Endothelial cell of umbilical vein (primary cell): ENCODE results near the gene NKIRAS1. TPM values are rescaled to one million over a fixed set of nuclear protein-coding genes. Genes with fewer than 3 reads are reported as not detected.

Experiments used
- BruUV-seq: library from RNA; stranded (reverse); fragments of 400-500 nt; replicated peaks from 2 replicates; lab custom pipeline; 2021; lab: Mats Ljungman, UMichigan
- CTCF ChIA-PET: fragments of 300-600, 350-600 bp; sonication (Branson Sonifier 250); formaldehyde crosslinking; loops from one replicate; lab custom pipeline; 2021; ENCODE audit warnings: antibody characterized with exemption, inconsistent platforms; lab: Charles Lee
- POLR2A ChIA-PET: fragments of 300-600, 350-600 bp; sonication (Branson Sonifier 250); formaldehyde crosslinking; loops from one replicate; lab custom pipeline; 2021; ENCODE audit warnings: antibody characterized with exemption, inconsistent platforms; lab: Charles Lee
- DNase-seq: peaks from one replicate; pipeline ENCODE4 v3.0.0-alpha.2; 2011; ENCODE audit warnings: low read depth, low spot score
- FAIRE-seq: peaks from 2 replicates; lab custom pipeline; 2011; peaks lifted over from hg19 to GRCh38; lab: Jason Lieb, UNC
- H2AFZ ChIP-seq: 2 replicates; pipeline ENCODE4 v1.6.0; 2012; ENCODE audit warnings: low read depth, low read length, control low read depth, inconsistent platforms
- H3K27ac ChIP-seq: 2 replicates; pipeline ENCODE4 v1.5.1; 2011; ENCODE audit warnings: low read depth, mild to moderate bottlenecking, control low read depth, low read length, moderate library complexity; ENCODE audit not compliant: insufficient read depth
- H3K27me3 ChIP-seq, 2 experiments: 2 replicates each; pipeline versions ENCODE4 v1.6.0 to v1.6.1; 2011; ENCODE audit warnings: low read length in 2 of 2, mixed read lengths in 1 of 2; ENCODE audit not compliant: control insufficient read depth in 2 of 2, insufficient read depth in 2 of 2
- H3K36me3 ChIP-seq, 2 experiments: 2 replicates in 1 of 2; 3 replicates in 1 of 2; pipeline ENCODE4 v1.5.1; 2011; ENCODE audit warnings: low read length in 2 of 2, mild to moderate bottlenecking in 1 of 2, moderate library complexity in 1 of 2; ENCODE audit not compliant: control insufficient read depth in 2 of 2, insufficient read depth in 2 of 2; ENCODE audit errors: extremely low read depth in 1 of 2
- H3K4me1 ChIP-seq: 3 replicates; pipeline ENCODE4 v1.5.1; 2011; ENCODE audit warnings: mild to moderate bottlenecking, low read length; ENCODE audit not compliant: control insufficient read depth, insufficient read depth; ENCODE audit errors: extremely low read depth
- H3K4me2 ChIP-seq: 2 replicates; pipeline ENCODE4 v1.6.1; 2011; ENCODE audit warnings: low read length, control low read depth, mixed read lengths; ENCODE audit not compliant: insufficient read depth
- H3K4me3 ChIP-seq, 3 experiments: fragments of 200-600 bp in 1 of 3; sonication (generic), shearing (Covaris generic) in 1 of 3; replicated peaks in 1 of 3; 2 replicates each; pipeline ENCODE4 v1.5.1; 2011 to 2016; ENCODE audit warnings: control low read depth in 3 of 3, low read length in 3 of 3, mild to moderate bottlenecking in 2 of 3, inconsistent platforms in 1 of 3, low read depth in 1 of 3, moderate library complexity in 1 of 3; ENCODE audit not compliant: insufficient read depth in 1 of 3
- H3K79me2 ChIP-seq: 2 replicates; pipeline ENCODE4 v1.6.0; 2012; ENCODE audit warnings: low read length, inconsistent platforms; ENCODE audit not compliant: control insufficient read depth, insufficient read depth
- H3K9ac ChIP-seq: replicated peaks from 2 replicates; pipeline ENCODE3; 2011; ENCODE audit warnings: low read length, control low read depth; ENCODE audit not compliant: insufficient read depth; ENCODE audit errors: extremely low read depth
- H3K9me1 ChIP-seq: replicated peaks from 3 replicates; pipeline ENCODE4 v1.6.0; 2011; ENCODE audit warnings: mild to moderate bottlenecking, low read length; ENCODE audit not compliant: control insufficient read depth, insufficient read depth; ENCODE audit errors: extremely low read depth
- H3K9me3 ChIP-seq: replicated peaks from 2 replicates; pipeline ENCODE4 v1.5.1; 2012; ENCODE audit warnings: low read length, inconsistent platforms; ENCODE audit not compliant: control insufficient read depth, insufficient read depth
- H4K20me1 ChIP-seq: replicated peaks from 2 replicates; pipeline ENCODE3; 2011; ENCODE audit warnings: mild to moderate bottlenecking, low read length; ENCODE audit not compliant: control insufficient read depth, insufficient read depth; ENCODE audit errors: extremely low read depth
- EZH2 ChIP-seq: IDR thresholded peaks from 2 replicates; pipeline ENCODE4 v1.6.1; 2012; ENCODE audit warnings: borderline replicate concordance, low read depth, mild to moderate bottlenecking, moderate library complexity, low read length, inconsistent platforms; ENCODE audit not compliant: severe bottlenecking
- FOS ChIP-seq: IDR thresholded peaks from 2 replicates; pipeline ENCODE4 v1.6.1; 2011; ENCODE audit warnings: mild to moderate bottlenecking, low read length, moderate library complexity, borderline replicate concordance; ENCODE audit not compliant: insufficient read depth
- GATA2 ChIP-seq: IDR thresholded peaks from 2 replicates; pipeline ENCODE4 v1.7.0; 2011; ENCODE audit warnings: low read depth, mild to moderate bottlenecking, moderate library complexity, mixed read lengths, low read length; ENCODE audit not compliant: insufficient read length, insufficient read depth
- JUN ChIP-seq: IDR thresholded peaks from 2 replicates; pipeline ENCODE4 v1.6.1; 2011; ENCODE audit warnings: borderline replicate concordance, low read depth; ENCODE audit not compliant: insufficient read length, insufficient read depth
- MYC ChIP-seq: IDR thresholded peaks from one replicate; pipeline ENCODE4 v1.6.1; 2011; ENCODE audit warnings: mild to moderate bottlenecking, low read depth, low read length
- POLR2A ChIP-seq: IDR thresholded peaks from 2 replicates; pipeline ENCODE4 v1.6.1; 2012; ENCODE audit warnings: low read depth, mild to moderate bottlenecking, control low read depth, low read length
- POLR2AphosphoS5 ChIP-seq: IDR thresholded peaks from 2 replicates; pipeline ENCODE4 v1.6.1; 2012; ENCODE audit warnings: low read depth, mild to moderate bottlenecking, control low read depth, low read length, moderate library complexity; ENCODE audit not compliant: insufficient read depth
- dilution Hi-C: fragments of 300-500 bp; cut with MboI; formaldehyde crosslinking; loops from one replicate; pipeline ENCODE4 v1.15.0; 2019; ENCODE audit warnings: low sequenced_read_pairs; ENCODE audit not compliant: extremely low pct_ligation_motif_present
- intact Hi-C: fragments of 100-400 bp; cut with micrococcal nuclease; formaldehyde crosslinking; loops from one replicate; pipeline ENCODE4 v1.10.0; 2022
- polyA plus RNA-seq, 4 experiments: library from polyadenylated mRNA; depleted of rRNA in 3 of 4; stranded (reverse) in 3 of 4; unstranded in 1 of 4; fragments of >200 nt; gene quantifications; 2 replicates each; pipeline versions ENCODE4 v1.2.1 to v1.2.3, GENCODE V29; 2011 to 2012; ENCODE audit warnings: missing spikeins in 1 of 4
- total RNA-seq: library from RNA; stranded (reverse); gene quantifications from 2 replicates; pipeline ENCODE4 v1.2.3, GENCODE V29; 2021
- TF ChIP-seq, protein P1 (sequence below), 2 donors: IDR thresholded peaks; 1 replicate in 1 of 2; 2 replicates in 1 of 2; pipeline ENCODE4 v1.5.1; 2011; ENCODE audit warnings: low read length in 2 of 2, mild to moderate bottlenecking in 2 of 2, moderate library complexity in 2 of 2, control low read depth in 1 of 2, inconsistent platforms in 1 of 2, low read depth in 1 of 2; ENCODE audit not compliant: insufficient read depth in 1 of 2; ENCODE audit errors: extremely low read depth in 1 of 2
- TF ChIP-seq, protein P2 (sequence below): IDR thresholded peaks from 2 replicates; pipeline ENCODE4 v1.6.1; 2011; ENCODE audit not compliant: insufficient read depth, insufficient read length

The NKIRAS1 gene
- total and polyA plus RNA-seq, 2 donors (not counting 3 experiments of a cell fraction or from before 2014, with no cell fraction given) = 2.2 to 2.9 TPM

DNA sequence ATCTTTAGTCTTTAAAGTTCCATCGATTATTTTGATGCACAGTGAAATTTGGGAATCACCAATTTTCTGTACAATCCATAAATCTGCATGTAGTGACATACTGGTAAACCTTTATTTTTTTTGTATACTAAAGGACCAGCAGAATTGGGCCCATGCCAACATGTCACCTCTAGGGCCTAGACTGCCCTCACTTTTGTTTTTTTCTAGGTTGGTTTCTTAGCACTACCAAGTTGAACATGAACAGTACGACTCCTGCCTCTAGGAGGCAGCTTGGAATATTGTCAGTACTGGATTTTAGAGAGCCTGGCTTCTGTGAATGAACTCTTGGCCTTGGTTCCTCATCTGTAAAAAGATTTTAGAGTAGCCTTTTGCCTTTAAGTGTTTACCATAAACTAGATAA lies 32.3 kb downstream of the NKIRAS1 start:
- Histone ChIP-seq H3K79me2 (peaks cover 7% of the 10 kb centered on the region), H3K9me3 (no peaks in the 10 kb centered on the region), H3K4me3 (no peak overlapping the region), H3K9me1 (no peaks in the 10 kb centered on the region), H2AFZ (no peak overlapping the region), H3K4me1 (peaks cover 11% of the 10 kb centered on the region), H3K27ac (no peak overlapping the region), H3K27me3 (no peaks in the 10 kb centered on the region), H3K36me3 (peaks cover 0 to 2% of the 10 kb centered on the region in 2 experiments), H3K9ac (no peak overlapping the region), H3K4me2 (no peak overlapping the region), H4K20me1 (peaks cover 7% of the 10 kb centered on the region)
- DNase-seq (no peak), FAIRE-seq (no peak)
- ChIA-PET CTCF (interaction anchor here (0.6 to 0.8 kb wide), 2 partner anchors 8 to 48 kb away, joined by 3 read pairs; no protein-coding TSS in a partner anchor), POLR2A (interaction anchor here (0.6 kb wide), 1 partner anchor 861 kb away, joined by 3 read pairs; no protein-coding TSS in a partner anchor)
- TF ChIP-seq, protein P1, sequence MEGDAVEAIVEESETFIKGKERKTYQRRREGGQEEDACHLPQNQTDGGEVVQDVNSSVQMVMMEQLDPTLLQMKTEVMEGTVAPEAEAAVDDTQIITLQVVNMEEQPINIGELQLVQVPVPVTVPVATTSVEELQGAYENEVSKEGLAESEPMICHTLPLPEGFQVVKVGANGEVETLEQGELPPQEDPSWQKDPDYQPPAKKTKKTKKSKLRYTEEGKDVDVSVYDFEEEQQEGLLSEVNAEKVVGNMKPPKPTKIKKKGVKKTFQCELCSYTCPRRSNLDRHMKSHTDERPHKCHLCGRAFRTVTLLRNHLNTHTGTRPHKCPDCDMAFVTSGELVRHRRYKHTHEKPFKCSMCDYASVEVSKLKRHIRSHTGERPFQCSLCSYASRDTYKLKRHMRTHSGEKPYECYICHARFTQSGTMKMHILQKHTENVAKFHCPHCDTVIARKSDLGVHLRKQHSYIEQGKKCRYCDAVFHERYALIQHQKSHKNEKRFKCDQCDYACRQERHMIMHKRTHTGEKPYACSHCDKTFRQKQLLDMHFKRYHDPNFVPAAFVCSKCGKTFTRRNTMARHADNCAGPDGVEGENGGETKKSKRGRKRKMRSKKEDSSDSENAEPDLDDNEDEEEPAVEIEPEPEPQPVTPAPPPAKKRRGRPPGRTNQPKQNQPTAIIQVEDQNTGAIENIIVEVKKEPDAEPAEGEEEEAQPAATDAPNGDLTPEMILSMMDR (IDR thresholded peaks at IDR 0.05; ENCODE audit: extremely low read depth in 1 of 2, insufficient read depth in 1 of 2, low read depth in 1 of 2, low read length in 2 of 2) = no peak
- TF ChIP-seq, protein P2, sequence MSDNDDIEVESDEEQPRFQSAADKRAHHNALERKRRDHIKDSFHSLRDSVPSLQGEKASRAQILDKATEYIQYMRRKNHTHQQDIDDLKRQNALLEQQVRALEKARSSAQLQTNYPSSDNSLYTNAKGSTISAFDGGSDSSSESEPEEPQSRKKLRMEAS = no peak
- TF ChIP-seq EZH2 (no peak), FOS (no peak), POLR2A (no peak), MYC (no peak), POLR2AphosphoS5 (no peak), JUN (no peak), GATA2 (no peak)
- no TSS peak for BruUV-seq
- dilution Hi-C loops = no loop called here
- intact Hi-C loops = no loop called here
